ENCODE measurements around the gene FMNL2. TPM values are rescaled to one million over a fixed set of nuclear protein-coding genes. Genes with fewer than 3 reads are reported as not detected.

Gene FMNL2
- total and polyA plus RNA-seq, 2 of the 4 experiments (the other 2 are of a cell fraction): 10.9 to 11.4 TPM

- no peak overlapping the region for H4K8ac ChIP-seq (ENCODE audit: low read depth in 2 of 2, low read length in 2 of 2)
- H2AK5ac ChIP-seq (ENCODE audit: low read depth, low read length): no peak overlapping the region
- H4K20me1 ChIP-seq (ENCODE audit: insufficient read depth, low read length): no peaks in the 10 kb centered on the region
- H3K18ac ChIP-seq (ENCODE audit: low read depth, low read length): no peak overlapping the region
- no peaks in the 10 kb centered on the region for H3K9me3 ChIP-seq (ENCODE audit: control insufficient read depth, insufficient read depth, low read length)
- no CpG with 5 or more reads among the region's 4 CpGs for WGBS, 2 experiments (ENCODE audit: extremely low coverage in 2 of 2, insufficient read length in 1 of 2)
- ChIA-PET POLR2A (ENCODE audit: unreplicated experiment) (interaction anchor here (0.6 kb wide), 1 partner anchor 33 kb away, joined by 3 read pairs; no protein-coding TSS in a partner anchor), CTCF (no interaction called here)
- H3K36me3 ChIP-seq (ENCODE audit: control insufficient read depth, insufficient read depth, low read length): no peaks in the 10 kb centered on the region
- H4K5ac ChIP-seq (ENCODE audit: low read depth, low read length): no peak overlapping the region
- H3K9me1 ChIP-seq (ENCODE audit: insufficient read depth, low read length): 0 out of 2 replicates have a peak, but pooled peaks cover 4% of the 10 kb centered on the region
- H2BK5ac ChIP-seq (ENCODE audit: low read depth, low read length, poor library complexity, severe bottlenecking): no peak overlapping the region
- no peak overlapping the region for H3K4ac ChIP-seq (ENCODE audit: low read depth, low read length)
- H2AFZ ChIP-seq (replicated peaks; ENCODE audit: low read length, poor library complexity): no peak overlapping the region
- in situ Hi-C loops (cut with MboI; ENCODE audit: low sequenced_read_pairs): no loop called here
- H4K91ac ChIP-seq (ENCODE audit: insufficient read depth, low read depth, low read length): no peak overlapping the region
- TF ChIP-seq RAD21 (IDR thresholded peaks at IDR 0.05; ENCODE audit: low read length) (no peak), SMC3 (IDR thresholded peaks at IDR 0.05; ENCODE audit: low read depth, low read length) (no peak), CTCF (conservative IDR thresholded peaks at IDR 0.05; ENCODE audit: low read depth, low read length) (no peak), MAZ (IDR thresholded peaks at IDR 0.05; ENCODE audit: borderline replicate concordance, low read depth, low read length) (no peak), CHD1 (IDR thresholded peaks at IDR 0.05; ENCODE audit: low read depth, low read length) (no peak), MAFK (IDR thresholded peaks at IDR 0.05; ENCODE audit: low read depth, low read length) (no peak), NFE2L2 (IDR thresholded peaks at IDR 0.05; ENCODE audit: low read depth, low read length) (no peak), RCOR1 (IDR thresholded peaks at IDR 0.05; ENCODE audit: insufficient replicate concordance, low read length) (no peak), FOS (IDR thresholded peaks at IDR 0.05; ENCODE audit: low read depth, low read length) (no peak), RFX5 (IDR thresholded peaks at IDR 0.05; ENCODE audit: low read depth, low read length) (no peak), CEBPB (IDR thresholded peaks at IDR 0.05; ENCODE audit: low read depth, low read length) (no peak), ELK1 (IDR thresholded peaks at IDR 0.05; ENCODE audit: borderline replicate concordance, low read depth, low read length) (no peak), POLR2A (IDR thresholded peaks at IDR 0.05; ENCODE audit: low read depth, low read length) (no peak), MXI1 (IDR thresholded peaks at IDR 0.05; ENCODE audit: borderline replicate concordance, low read depth, low read length) (no peak), BHLHE40 (IDR thresholded peaks at IDR 0.05; ENCODE audit: low read depth, low read length) (no peak)
- no peak overlapping the region for H3K27ac ChIP-seq (ENCODE audit: insufficient read depth, low read length)
- no TSS peak for BruUV-seq (replicated peaks)
- peaks cover 13 to 17% of the 10 kb centered on the region in 2 experiments; a peak in 3 of 4 replicates for H3K79me1 ChIP-seq (ENCODE audit: low read depth in 1 of 2, low read length in 2 of 2)
- DNase-seq (peak; percentile 17), ATAC-seq (ENCODE audit: low read depth) (peak; percentile 42)
- H2BK20ac ChIP-seq (ENCODE audit: low read depth, low read length): no peak overlapping the region
- no peak overlapping the region for H3K14ac ChIP-seq (replicated peaks; ENCODE audit: low read depth, low read length)
- H2AK9ac ChIP-seq (replicated peaks; ENCODE audit: low read depth, low read length, poor library complexity): no peak overlapping the region
- no peak overlapping the region for H3K23ac ChIP-seq (ENCODE audit: low read depth, low read length)
- no peak overlapping the region for H3K56ac ChIP-seq (ENCODE audit: extremely low read depth, insufficient read depth, low read length)
- H3K4me1 ChIP-seq (ENCODE audit: control insufficient read depth, insufficient read depth, low read length): peaks cover 13% of the 10 kb centered on the region
- dilution Hi-C loops (cut with HindIII; ENCODE audit: low sequenced_read_pairs, unreplicated experiment): no loop called here
- no peaks in the 10 kb centered on the region for H3K27me3 ChIP-seq (ENCODE audit: control insufficient read depth, insufficient read depth, low read length)
- no peak overlapping the region for H3K4me3 ChIP-seq (ENCODE audit: insufficient read depth, low read depth, low read length)
- H2BK15ac ChIP-seq (ENCODE audit: low read depth, low read length): no peak overlapping the region; the same call in 2 of the 3 replicates
- no peak overlapping the region for H3K9ac ChIP-seq (ENCODE audit: low read depth, low read length)
- intact Hi-C loops (cut with micrococcal nuclease): no loop called here
- H3K4me2 ChIP-seq (ENCODE audit: low read depth, low read length): peak overlapping the region; percentile 52; the same call in 1 of the 2 replicates
- H2BK120ac ChIP-seq (ENCODE audit: low read depth, low read length): no peak overlapping the region
These were observed 194.6 kb downstream of the FMNL2 start for GRCh38 chr2:152529420-152530115.

Measured in IMR-90 (cell line).